Endothelial cell (in vitro differentiated cells): ENCODE data around the gene HSPH1. TPM values are rescaled to one million over a fixed set of nuclear protein-coding genes. Genes with fewer than 3 reads are reported as not detected.

Source experiments
- DNase-seq: peaks from one replicate; pipeline ENCODE4 v3.0.0; 2021; ENCODE audit warnings: low spot score
- H3K27ac Mint-ChIP-seq: one replicate; pipeline ENCODE4 v1.8.0; 2021; ENCODE audit warnings: mixed read lengths, inconsistent platforms; ENCODE audit not compliant: unreplicated experiment
- H3K27me3 Mint-ChIP-seq: one replicate; pipeline ENCODE4 v1.8.0; 2021; ENCODE audit warnings: mild to moderate bottlenecking, moderate library complexity, mixed read lengths, inconsistent platforms; ENCODE audit not compliant: unreplicated experiment
- H3K36me3 Mint-ChIP-seq: one replicate; pipeline ENCODE4 v1.8.0; 2021; ENCODE audit warnings: mild to moderate bottlenecking, low read depth, mixed read lengths, inconsistent platforms; ENCODE audit not compliant: unreplicated experiment
- H3K4me1 Mint-ChIP-seq: one replicate; pipeline ENCODE4 v1.8.0; 2021; ENCODE audit warnings: mild to moderate bottlenecking, mixed read lengths, inconsistent platforms; ENCODE audit not compliant: unreplicated experiment
- H3K4me3 Mint-ChIP-seq: one replicate; pipeline ENCODE4 v1.8.0; 2021; ENCODE audit warnings: mild to moderate bottlenecking, mixed read lengths, inconsistent platforms; ENCODE audit not compliant: unreplicated experiment
- H3K9me3 Mint-ChIP-seq: one replicate; pipeline ENCODE4 v1.8.0; 2021; ENCODE audit warnings: mixed read lengths, inconsistent platforms; ENCODE audit not compliant: unreplicated experiment
- total RNA-seq: library from RNA; stranded (reverse); fragmentation: NEBNext Ultra II Directional; extraction: Animal tissue kit (Norgen Biotek cat#: 25700); gene quantifications from one replicate; pipeline ENCODE4 v1.2.1, GENCODE V29; 2021; ENCODE audit not compliant: unreplicated experiment
- TF ChIP-seq, protein P1 (sequence below): fragments of 200-600 bp; sonication (generic); IDR thresholded peaks from one replicate; pipeline ENCODE4 v1.5.0; 2021; ENCODE audit warnings: antibody characterized with exemption; ENCODE audit not compliant: unreplicated experiment

HSPH1 gene
- total RNA-seq, 1 donor from 2014 or later, result 43.9 TPM

DNA sequence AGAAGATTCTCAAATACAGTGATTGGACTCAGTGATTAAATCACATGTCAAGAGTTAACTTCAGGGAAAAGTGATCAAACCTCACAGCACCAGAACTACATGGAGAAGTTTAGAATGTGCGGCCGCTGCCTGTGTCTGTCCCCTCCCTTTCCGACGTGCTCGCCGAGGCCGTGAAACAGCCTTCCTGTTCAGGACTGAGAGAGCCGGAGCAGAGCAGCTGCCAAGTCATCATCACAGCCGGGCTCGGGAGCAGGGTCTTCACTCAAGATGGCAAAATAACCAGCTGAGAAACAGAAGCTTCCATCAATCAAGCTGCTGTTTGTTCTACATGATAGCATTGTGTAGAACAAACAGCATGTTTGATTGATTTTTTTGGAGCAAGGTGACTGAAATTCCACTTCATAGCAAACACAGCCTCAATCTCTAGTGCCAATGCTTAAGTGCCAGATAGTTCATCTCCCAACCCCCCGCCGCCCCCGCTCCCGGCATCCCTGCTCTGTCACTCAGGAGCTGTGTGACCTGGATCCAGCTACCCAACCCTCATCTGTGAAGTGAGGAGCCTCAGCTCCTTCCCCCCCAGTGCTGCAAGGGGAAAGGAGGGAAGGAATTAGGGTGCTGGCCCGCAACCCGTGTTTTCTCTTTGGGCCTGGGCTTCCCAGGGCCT, 70.6 kb downstream of the HSPH1 start:
- H3K9me3 Mint-ChIP-seq, result no peaks in the 10 kb centered on the region
- H3K27me3 Mint-ChIP-seq, result no peaks in the 10 kb centered on the region
- TF ChIP-seq, protein P1, sequence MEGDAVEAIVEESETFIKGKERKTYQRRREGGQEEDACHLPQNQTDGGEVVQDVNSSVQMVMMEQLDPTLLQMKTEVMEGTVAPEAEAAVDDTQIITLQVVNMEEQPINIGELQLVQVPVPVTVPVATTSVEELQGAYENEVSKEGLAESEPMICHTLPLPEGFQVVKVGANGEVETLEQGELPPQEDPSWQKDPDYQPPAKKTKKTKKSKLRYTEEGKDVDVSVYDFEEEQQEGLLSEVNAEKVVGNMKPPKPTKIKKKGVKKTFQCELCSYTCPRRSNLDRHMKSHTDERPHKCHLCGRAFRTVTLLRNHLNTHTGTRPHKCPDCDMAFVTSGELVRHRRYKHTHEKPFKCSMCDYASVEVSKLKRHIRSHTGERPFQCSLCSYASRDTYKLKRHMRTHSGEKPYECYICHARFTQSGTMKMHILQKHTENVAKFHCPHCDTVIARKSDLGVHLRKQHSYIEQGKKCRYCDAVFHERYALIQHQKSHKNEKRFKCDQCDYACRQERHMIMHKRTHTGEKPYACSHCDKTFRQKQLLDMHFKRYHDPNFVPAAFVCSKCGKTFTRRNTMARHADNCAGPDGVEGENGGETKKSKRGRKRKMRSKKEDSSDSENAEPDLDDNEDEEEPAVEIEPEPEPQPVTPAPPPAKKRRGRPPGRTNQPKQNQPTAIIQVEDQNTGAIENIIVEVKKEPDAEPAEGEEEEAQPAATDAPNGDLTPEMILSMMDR, result no peak
- H3K36me3 Mint-ChIP-seq, result no peaks in the 10 kb centered on the region
- H3K4me3 Mint-ChIP-seq, result no peak overlapping the region
- H3K4me1 Mint-ChIP-seq, result peaks cover 2% of the 10 kb centered on the region
- H3K27ac Mint-ChIP-seq, result no peak overlapping the region
- no peak for DNase-seq

DNA sequence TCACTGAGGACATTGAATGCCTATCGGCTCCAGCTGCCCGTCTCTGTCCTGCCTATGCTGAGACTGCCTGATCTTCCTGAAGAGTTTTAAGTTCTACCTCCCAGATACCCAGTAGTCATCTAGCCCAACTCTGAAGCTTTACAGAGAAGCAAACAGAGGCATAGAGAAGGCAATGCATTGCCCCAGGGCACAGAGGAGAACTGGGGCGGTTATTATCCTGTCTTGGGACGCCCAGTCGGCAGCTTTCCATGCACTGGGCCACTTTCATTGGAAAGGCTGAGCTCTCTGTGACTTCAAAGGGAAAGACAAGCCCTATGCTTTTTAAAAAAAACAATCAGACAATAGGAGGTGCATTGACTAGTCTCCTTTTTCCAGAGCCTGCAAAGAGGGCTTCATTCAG, 71.6 kb downstream of the HSPH1 start:
- H3K4me3 Mint-ChIP-seq, result no peak overlapping the region
- no peaks in the 10 kb centered on the region for H3K36me3 Mint-ChIP-seq
- no peaks in the 10 kb centered on the region for H3K4me1 Mint-ChIP-seq
- no peaks in the 10 kb centered on the region for H3K27me3 Mint-ChIP-seq
- TF ChIP-seq, protein P1, result no peak
- no peak for DNase-seq
- no peak overlapping the region for H3K27ac Mint-ChIP-seq
- no peaks in the 10 kb centered on the region for H3K9me3 Mint-ChIP-seq

DNA sequence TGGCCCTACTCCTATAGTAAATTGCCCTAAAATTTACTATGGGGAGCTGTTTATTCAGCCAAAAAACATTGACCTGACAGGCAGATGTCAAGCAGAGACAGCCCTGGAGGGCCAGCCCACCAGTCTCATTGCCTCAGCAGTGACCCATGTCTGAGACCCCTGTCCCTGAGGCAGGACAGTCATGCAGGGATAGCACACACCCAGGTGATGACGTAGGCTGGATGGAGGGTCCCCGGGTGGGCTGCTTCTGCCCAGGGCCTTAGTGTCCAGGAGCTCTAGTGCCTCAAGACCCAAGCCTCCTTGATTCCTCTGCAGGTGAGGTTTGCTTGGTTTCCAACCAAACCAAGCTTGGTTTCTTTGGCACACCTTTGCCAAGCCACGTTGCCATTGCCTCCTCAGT, 72.1 kb downstream of the HSPH1 start:
- Mint-ChIP-seq H3K4me1 (no peaks in the 10 kb centered on the region), H3K36me3 (no peaks in the 10 kb centered on the region), H3K27me3 (no peaks in the 10 kb centered on the region), H3K27ac (no peak overlapping the region), H3K4me3 (no peak overlapping the region), H3K9me3 (no peaks in the 10 kb centered on the region)
- TF ChIP-seq, protein P1, result no peak
- no peak for DNase-seq

DNA sequence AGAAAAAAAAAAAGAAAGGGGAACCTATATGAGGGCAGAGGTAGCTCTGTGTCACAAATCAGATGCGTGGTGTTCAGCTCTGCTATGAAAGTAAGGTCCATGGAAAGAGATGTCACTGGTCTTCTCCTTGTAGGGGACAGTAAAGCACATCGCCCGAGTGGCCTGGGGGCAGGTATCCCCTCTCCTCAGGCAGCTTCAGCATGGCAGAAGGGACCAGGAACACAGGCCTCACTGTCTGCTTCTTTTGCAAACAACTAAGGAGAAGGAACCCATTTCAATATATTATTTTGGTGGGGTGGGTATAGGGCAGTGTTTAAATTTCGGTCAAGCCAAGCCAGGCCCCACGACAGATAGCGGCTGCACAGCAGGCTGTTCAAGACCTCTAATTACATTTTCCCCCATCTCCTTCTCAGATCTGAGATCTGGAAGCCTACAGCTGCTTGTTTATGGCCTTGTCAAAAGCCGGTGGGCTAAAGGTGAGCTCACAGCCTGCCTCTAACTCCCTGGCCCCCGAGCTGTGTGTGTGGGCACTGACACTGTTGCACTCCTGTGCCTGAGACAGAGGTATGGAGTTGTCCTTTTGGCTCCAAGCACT, 72.8 kb downstream of the HSPH1 start:
- no peaks in the 10 kb centered on the region for H3K36me3 Mint-ChIP-seq
- no peaks in the 10 kb centered on the region for H3K27me3 Mint-ChIP-seq
- no peaks in the 10 kb centered on the region for H3K4me1 Mint-ChIP-seq
- no peak for DNase-seq
- no peak overlapping the region for H3K4me3 Mint-ChIP-seq
- H3K9me3 Mint-ChIP-seq, result no peaks in the 10 kb centered on the region
- H3K27ac Mint-ChIP-seq, result no peak overlapping the region
- TF ChIP-seq, protein P1, result no peak

Other genes with a start within 250 kb of the HSPH1 start
- not detected for gene TEX26, start 229.2 kb downstream of the HSPH1 start, total RNA-seq
- 9.8 TPM for gene B3GLCT, start 38.1 kb upstream of the HSPH1 start, total RNA-seq